CD4-positive, alpha-beta T cell treated with Interleukin-21 for 1 hour (primary cell): Measurements from ENCODE around the gene COL6A2.
"Not testable (repeated sequence)": the region's sequence is repeated elsewhere in the genome, so short reads cannot be mapped to it uniquely, and the experiment has no call there.

ENCODE experiments used
- DNase-seq: peaks from one replicate; pipeline ENCODE4 v3.0.0-alpha.2; 2020

Gene COL6A2

DNA sequence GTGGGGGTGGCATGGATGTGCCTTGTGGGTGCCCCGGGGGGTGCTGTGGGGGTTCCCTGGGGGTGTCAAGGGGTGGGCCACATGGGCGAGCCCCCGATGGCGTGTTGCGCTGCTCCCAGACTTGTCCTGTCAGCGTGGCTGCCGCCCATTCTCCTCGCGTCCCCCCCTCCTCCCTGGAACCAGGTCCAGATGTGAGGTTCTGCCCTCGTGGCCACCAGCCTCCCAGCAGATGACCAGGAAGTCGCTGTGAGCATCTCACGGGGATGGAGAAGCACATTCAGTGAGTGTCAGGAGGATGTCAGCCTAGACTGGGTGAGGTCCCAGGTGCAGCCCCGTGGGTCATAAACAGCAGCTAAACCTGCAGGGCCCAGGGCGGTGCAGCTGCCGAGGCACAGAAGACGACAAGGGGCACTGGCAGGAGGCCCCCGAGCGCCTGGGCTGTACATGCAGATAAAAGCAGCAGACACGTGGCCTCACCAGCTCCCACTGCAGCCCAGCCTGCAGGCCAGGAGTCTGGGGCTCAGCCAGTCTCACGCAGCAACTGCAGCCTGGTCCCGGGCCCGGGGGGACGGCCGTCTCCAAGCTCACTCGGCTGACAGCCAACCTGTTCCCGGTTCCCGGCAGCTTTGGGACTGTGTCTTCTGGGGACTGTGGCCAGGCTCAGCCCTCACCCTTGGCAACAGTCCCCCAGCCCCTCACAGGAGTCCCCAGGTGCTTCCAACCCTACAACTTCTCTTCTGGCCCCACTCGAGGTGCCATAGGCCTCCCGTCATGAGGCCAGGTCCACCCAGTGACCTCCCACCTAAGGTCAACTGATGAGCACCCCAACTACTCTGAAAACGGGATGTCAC is 17.5 kb upstream of the COL6A2 start:
- DNase-seq = no peak

DNA sequence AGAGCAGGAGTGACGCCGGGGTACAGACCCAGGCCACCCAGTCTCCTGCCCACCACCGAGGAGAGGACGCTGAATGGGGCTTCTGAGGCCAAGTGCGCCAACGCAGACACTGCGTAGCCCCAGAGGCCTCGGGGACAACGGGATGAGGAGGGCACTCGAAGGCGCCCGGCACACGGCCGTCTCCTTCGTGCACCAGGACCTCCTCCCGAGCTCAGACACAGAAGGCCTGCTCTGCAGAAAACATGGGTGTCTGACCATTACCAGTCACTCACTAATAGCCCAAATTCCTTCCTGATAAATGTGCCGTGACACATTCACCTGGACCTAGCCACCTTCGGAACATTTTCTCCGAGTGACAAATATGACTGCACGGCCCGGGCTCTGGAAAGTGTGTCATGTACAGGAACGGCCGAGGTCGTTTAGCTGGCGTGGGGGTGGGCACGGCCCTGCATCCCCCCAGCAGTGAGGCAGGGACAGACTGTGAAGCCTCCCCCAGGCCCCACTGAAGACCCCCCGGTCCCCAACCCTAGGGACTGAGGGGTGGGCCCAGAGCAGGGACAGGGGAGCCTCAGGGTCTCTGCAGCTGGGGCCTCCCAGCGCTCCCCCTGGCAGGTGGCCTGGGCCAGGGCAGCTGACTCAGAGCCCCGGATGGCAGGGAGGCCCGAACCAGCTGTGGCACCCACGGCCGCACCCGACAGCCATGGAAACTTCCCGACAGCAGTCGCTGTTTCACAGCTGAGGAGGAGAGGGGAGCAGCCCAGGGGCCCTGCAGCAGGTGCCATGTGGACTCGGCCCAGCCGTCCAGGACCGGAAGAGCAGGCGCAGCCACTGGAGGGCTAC is 16.7 kb upstream of the COL6A2 start:
- no peak for DNase-seq

GRCh38 chr21:46081862-46082712 is 15.8 kb upstream of the COL6A2 start:
- no peak for DNase-seq

DNA sequence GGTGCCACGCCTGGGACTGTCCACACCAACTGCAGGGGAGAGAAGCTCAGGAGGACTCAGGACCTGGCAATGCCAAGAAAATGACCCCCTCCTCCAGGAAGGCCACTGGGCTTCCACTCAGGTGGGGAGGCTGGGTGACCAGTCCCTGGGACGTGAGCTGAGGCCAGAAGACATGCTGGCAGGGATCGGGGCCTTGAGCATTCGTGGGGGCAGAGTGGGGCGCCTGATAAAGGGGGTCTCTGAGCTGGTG is 15.3 kb upstream of the COL6A2 start:
- no peak for DNase-seq

GRCh38 chr21:46082963-46083790 is 14.7 kb upstream of the COL6A2 start:
- no peak for DNase-seq

- no peak for DNase-seq
These were observed 13.9 kb upstream of the COL6A2 start for GRCh38 chr21:46083791-46084561.

- no peak for DNase-seq
These were observed 13.2 kb upstream of the COL6A2 start for GRCh38 chr21:46084709-46085108.

GRCh38 chr21:46085259-46085658 is 12.7 kb upstream of the COL6A2 start:
- DNase-seq = not testable (repeated sequence)

DNA sequence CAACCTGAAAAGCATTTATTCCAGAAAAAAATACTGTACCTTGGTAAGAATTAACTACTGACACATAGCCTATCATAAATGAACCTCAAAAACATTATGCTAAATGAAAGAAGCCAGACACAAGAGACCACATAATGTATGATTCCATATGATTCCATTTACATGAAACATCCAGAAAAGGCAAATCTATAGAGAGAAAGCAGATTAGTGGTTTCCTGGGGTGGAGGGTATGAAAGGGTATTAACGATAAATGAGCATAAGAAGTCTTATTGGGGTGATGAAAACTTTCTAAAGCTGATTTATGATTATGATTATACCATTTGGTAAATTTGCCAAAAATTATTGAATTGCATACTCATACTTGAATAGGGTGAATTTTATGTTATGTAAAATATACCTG is 10.3 kb upstream of the COL6A2 start:
- DNase-seq = no peak

DNA sequence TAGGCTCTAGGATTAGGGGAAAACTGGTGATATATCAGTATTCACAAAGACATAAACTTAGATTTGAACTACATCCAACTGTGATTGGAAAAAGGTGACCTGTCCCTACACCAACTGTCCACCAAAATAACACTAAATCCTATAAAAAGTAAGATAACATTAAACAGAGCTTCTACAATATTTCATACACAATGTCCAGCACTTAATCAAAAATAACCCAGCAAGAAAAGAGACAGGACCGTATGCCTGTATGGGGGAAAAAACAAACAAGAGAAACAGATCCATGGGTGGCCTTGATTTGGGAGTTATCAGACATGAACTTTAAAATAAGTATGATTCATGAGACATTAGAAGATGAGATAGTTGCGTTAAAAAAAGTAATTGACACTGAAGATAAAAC is 9.7 kb upstream of the COL6A2 start:
- no peak for DNase-seq

- DNase-seq = no peak
These were observed 8.6 kb upstream of the COL6A2 start for GRCh38 chr21:46089285-46089684.

DNA sequence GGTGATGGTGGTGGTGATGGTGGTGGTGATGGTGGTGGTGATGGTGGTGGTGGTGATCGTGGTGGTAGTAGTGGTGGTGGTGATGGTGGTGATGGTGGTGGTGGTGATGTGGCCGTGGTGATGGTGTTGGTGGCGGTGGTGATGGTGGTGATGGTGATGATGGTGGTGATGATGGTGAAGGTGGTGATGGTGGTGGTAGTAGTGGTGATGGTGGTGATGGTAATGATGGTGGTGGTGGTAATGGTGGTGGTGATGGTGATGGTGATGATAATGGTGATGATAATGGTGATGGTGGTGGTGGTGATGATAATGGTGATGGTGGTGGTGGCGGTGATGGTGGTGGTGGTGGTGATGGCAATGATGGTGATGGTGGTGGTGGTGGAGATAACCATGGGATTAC is 6.8 kb upstream of the COL6A2 start:
- DNase-seq = no peak

DNA sequence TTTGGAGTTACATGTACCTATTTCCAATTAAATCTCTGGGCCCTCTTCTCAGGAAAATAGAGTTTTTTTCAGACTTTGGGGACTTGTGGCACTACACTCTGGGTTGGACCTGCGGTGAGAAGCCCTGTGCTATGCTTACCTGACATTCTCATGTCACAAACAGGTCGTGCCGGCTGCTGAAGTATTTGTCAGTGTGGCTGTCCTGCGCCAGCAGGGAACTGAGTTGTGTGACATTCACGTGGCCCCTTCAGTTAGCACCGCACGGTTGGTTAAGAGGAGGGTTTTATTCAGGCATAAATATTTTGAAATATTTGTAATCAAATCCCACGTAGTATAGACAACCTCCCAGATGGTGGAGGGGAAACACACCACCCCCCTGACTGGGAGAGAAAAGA is 6.3 kb upstream of the COL6A2 start:
- no peak for DNase-seq

DNA sequence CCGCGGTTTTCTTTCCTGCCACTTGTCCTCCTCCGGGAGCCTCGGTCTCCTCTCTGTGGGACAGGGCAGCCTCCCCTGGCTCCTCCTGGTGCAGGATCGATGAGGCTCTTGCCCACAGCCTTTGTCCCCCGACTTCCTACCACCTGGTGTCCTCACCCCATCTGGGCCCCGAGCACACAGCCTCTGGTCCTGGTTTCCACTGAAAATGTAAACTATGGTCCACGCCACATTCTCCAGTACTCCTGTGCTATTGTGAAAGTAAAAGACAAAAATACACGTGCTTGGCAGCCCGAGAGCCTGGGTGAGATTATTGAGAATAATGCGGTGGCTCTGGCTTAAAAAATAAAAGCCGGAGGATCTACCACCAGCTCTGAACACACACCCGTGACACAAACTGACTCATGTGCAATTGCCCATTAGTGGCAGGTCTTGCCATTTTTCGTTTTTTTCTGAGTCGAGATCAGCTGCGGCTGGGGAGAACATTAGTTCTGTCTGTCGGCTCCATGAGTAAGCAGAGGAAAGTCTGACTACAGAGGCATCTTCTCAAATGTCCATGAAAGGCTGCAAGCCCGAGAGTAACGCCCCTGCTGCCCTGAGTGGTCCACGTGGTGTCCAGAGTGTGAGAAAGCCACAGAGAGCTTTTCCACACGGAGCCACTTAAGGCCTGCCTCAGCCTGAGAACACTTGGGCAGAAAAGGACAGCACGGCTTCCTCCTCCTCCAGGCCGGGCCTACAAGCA is 5.7 kb upstream of the COL6A2 start:
- DNase-seq = no peak

DNA sequence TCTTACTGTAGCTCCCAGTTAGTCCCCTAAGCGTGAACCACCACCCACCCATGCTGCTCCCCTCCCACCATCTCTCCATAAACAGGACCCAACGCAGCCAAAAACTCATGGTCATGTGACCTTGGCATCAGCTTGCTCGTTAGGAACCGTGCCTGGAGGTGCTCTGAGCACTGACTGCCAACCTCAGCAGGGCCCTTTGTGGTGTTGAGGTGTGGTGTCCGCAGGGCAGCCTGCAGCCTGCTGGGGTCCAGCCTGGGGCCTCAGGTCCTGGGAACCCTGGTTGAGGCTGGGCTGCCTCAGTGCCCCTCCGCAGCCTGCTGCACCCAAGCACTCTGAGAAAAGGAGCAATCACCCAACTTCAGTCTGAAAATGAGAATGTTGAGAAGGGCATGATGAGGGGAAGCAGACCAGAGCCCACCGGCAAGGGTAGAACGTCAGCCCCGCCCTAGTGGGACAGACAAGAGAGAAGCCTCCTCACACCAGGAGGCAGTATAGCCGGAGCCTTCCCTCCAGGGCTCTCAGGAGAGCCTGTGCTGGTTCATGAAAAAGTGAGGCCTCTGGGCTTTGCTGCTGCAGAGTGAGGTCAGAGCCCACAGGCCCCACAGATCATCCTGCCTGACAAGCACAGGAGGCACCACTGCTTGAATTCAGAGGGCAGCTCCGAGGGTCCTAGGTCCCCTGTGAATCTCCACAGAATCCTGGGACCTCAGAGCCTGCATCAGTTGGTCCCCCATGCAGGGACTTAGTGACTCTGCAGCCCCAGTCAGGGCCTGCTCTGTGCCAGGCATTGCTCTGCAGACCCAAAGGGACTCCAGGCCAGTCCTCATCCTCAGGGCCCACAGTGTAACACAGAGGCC is 4.9 kb upstream of the COL6A2 start:
- DNase-seq = no peak

DNA sequence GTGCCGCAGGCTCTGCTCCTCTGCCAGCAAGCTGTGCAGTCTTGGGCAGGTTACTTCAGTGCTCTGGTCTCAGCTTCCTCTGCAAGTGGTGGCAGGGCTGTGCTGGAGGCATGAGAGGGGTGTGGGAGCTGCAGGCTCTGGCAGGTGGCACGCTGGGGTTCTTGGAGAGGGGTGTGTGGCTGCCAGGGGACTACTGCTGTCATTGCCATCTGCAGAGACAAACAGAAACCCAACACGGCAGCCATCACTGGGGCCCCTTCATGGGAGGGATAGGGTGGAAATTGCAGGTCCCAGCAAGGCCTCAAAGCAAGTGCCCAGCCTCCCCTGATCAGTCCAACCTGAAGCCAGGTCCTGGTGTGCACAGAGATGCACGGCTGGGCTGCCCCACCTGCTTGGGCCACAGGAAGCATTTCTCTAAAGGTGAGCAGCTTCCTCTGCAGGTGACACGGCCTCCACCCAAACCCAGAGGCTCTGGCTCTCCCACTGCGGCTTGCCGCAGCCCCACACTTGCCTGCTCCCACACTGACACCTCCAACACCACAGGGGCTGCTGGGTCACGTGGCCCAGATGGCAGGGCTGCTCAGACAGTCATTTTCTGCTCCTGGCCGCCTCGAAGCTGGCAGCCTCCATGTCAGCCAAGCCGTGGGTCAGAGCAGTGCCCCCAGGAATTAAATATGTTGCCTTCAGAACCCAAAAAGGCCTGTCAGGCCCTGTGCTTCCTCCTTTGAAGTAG is 4.1 kb upstream of the COL6A2 start:
- peak; percentile 40 for DNase-seq

GRCh38 chr21:46094401-46095082 is 3.4 kb upstream of the COL6A2 start:
- no peak for DNase-seq

GRCh38 chr21:46095083-46095719 is 2.7 kb upstream of the COL6A2 start:
- DNase-seq = no peak
